Muscle of arm (tissue), 12 donors: ENCODE data around the gene DIDO1. TPM values are rescaled to one million over a fixed set of nuclear protein-coding genes. Genes with fewer than 3 reads are reported as not detected.
A peak's percentile ranks its signal among the peaks of the same experiment; 100 is the strongest.

Experiments used
- DNase-seq: peaks from one replicate; pipeline ENCODE4 v3.0.0-alpha.2; 2013
- polyA plus RNA-seq, 12 donors: library from polyadenylated mRNA; unstranded; fragments of 120-200 nt; gene quantifications; one replicate each; pipeline ENCODE4 v1.2.1, GENCODE V29; 2013; ENCODE audit not compliant: insufficient read length in 12 of 12

Gene DIDO1
- polyA plus RNA-seq, 12 donors: 33.5 to 69.0 (median 37.7) TPM; not detected in 1

DNA sequence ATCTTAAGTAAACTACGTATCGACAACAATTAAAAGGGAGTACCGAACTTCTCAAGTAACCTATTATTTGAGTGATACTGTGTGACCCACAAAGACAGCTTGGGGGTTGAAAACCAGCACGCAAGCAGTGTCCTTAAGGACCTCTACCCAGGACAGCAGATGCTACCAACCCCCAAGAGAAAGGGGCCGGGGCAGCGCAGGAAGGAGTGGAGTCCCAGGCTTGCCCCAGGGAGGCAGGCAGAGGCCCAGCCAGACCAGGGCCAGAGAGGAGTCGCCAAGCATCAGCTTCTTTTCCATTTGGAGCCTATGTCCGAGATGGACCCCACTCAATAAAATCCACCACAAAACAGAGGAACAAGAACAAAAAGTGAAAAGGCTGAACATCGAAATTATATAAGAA lies 11.9 kb downstream of the DIDO1 start:
- no peak for DNase-seq

GRCh38 chr20:62913043-62913630 lies 13.2 kb downstream of the DIDO1 start:
- DNase-seq: no peak

DNA sequence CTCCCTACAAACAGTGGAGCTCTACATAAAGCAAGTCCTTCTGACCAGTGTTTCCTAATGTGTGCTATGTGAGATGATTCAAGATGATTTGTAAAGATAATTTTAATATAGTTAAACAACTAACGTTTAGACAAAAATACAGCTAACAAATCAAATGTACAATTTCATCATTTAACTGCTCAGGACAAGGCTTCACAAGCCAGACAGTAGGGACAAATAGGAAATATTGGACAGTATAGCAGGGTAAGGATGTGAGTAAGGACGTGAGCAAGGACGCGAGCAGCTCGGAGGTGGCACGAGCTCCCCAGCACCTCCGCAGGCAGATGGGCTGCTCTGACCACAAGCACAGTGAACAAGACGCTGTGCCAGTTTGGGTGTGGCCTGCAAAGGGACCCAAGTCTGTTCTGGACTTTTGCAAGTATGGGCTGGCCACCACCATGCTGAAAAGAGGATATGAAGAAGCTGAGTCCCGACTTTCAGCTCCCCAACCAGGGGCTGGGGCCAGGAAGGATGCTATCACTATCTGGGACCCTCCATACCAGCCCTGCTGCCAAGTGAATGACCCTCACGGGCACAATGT lies 14.5 kb downstream of the DIDO1 start:
- no peak for DNase-seq

- no peak for DNase-seq
Measured at GRCh38 chr20:62910777-62911497, 15.4 kb downstream of the DIDO1 start.

DNA sequence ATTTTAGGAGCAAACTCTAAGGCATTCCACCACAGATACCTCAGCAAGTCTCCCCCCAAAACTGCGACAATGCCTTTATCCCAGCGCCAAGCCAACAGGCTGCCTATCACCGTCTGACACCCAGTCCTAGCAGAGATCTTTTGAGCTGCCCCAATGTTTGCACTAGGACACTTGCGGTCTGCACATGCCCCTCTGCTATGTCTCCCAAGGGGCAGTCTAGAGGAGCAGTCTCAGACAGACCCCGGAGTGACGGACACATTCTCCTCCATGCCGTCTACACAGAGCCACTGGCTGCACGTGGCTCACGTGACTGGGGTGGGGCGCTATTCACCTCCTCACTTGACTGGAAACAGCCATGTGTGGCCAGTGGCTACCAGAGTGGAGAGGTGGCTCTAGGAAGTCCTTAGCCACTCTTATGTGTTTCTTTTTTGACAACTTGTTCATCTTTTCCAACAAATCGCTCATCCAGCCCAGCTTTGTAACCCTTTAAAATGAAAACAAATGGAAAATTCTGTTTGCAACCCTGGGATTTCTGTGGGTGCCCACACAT lies 16.0 kb downstream of the DIDO1 start:
- no peak for DNase-seq

- DNase-seq: no peak
Measured at GRCh38 chr20:62908971-62909791, 17.1 kb downstream of the DIDO1 start.

DNA sequence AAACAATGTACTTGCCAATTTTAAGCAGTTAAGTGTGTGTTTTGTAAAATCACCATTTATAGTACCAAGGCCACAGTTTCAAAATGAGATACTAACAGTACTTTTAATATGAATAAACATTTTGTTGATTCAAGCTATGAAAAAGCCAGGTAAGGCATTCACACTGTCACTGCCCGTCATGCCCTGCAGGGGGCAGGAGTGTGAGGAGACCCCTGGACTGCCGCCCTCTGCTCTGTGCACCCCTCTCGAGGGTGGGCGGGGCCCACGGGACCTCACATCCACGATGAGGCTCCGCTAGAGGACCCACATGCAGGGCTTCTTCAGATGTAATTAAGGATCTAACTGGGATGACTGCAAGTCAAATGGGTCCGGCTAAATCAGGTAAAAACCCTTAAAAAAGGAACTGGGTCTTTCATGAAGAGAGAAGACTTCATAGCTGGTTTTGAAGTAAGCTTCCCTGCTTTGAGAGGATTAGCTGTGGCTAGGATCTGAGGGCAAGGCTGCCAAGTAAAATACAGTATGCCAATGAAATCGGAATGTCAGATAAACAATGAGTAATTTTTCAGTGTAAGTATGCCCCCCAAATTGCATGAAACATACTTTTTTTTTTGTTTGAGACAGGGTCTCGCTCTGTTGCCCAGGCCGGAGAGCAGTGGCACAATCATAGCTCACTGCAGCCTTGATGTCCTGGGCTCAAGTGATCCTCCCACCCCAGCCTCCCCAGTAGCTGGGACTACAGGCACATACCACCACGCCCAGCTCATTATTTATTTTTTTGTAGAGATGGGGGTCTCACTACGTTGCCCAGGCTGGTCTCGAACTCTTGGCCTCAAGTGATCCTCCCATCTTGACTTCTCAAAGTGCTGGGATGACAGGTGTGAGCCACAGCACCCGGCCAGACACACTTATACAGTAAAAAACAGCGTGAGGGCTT lies 18.7 kb downstream of the DIDO1 start:
- DNase-seq: no peak

GRCh38 chr20:62906647-62907375 lies 19.5 kb downstream of the DIDO1 start:
- no peak for DNase-seq

DNA sequence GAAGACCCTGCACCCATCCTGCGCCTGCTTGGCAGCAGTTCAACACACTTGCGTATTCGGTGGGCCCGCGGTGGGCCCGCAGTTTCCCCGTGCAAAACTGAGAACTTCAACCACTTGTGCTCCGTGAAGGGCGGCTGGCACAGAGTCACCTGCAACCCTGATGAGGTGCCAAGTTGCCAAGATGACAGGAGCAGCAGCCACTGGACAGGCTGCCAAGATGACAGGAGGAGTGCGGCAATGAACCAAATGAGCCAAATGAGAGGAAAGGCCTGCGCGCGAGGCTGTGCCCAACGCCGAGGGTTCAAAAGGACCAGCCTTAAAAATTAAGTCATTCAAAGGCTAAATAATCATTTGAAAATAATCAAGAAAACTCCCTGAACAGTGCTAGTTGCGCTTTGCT lies 20.1 kb downstream of the DIDO1 start:
- no peak for DNase-seq

- no peak for DNase-seq
Measured at GRCh38 chr20:62905536-62906117, 20.7 kb downstream of the DIDO1 start.

DNA sequence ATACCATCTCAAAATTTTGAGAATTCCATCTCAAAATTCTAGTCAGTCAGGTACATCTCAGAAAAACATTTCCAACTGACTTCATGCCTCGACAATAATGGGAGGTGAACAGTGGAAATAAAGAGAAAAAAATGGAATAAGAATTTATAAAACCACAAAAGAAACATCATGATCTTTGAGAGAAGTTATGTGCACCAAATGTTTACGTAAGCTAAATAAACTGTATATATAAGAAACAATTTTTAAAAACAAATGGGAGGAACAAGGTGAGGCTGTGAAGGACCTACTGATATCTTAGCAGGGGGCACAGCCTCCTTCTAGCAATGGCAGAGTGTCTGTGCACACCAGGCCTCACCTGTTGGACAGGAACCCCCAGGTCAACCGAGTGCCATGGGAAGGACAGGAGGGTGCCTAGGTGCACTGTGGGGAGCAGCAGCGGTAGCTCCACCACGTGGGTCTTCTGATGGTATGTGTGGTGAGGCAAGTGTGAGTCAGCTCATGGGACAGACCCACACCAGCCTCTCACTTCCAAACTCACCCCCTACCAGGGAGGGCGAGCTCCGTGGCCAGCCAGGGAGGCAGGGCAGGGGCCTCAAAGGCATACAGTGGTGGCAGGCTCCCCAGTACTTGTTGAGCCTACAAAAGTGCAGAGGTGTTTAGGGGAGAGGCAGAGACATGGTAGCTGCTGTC lies 23.2 kb downstream of the DIDO1 start:
- DNase-seq: no peak

DNA sequence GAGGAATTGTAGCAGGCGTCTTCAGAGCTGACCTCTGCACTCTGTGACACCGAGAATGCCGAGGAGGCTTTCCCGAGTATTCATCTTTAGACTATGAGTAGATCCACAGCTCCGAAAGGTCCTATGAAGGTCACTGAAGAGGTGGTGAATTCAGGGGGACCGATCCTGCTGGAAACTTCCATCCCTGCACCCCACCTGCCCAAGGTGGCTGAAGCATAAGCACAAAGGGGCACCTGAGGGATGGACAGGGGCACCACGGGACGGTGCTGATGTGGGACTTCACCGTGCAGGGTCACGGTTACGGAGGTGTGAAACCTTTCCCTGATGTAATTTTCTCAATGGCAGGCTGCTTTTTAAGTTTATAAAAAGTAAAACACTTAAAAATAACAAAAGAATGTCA lies 24.4 kb downstream of the DIDO1 start:
- no peak for DNase-seq

GRCh38 chr20:62900692-62901584 lies 25.4 kb downstream of the DIDO1 start:
- no peak for DNase-seq

DNA sequence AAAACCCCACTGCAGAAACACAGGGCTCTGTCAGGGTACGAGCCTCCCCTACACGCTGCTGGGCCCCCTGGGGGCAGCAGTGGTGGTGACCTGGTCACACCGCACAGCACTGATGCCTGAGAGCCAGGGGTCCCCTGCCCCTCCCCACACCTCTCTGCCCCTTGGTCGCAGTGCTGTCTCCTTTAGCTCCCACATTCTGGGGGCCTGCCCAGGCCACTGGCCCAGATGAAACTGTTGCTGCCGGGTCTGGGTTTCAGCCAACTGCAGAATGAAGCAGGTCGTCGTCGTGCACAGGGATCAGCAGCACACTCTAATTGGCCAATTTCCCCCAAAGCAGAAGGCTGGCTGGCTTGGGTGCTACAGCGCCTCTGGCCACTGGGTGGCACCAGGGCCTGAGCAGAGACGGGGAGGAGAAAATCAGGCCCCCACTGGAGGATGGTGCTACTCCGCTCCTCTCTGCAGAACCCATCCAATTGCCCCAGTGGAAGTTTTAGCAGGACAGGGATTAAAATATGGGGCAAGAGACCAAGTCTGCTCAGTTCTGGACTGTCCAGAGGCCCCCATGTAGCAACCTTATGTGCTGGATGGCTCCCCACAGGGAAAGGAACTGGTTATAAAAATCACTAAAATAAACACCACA lies 26.1 kb downstream of the DIDO1 start:
- DNase-seq: peak; percentile 76

DNA sequence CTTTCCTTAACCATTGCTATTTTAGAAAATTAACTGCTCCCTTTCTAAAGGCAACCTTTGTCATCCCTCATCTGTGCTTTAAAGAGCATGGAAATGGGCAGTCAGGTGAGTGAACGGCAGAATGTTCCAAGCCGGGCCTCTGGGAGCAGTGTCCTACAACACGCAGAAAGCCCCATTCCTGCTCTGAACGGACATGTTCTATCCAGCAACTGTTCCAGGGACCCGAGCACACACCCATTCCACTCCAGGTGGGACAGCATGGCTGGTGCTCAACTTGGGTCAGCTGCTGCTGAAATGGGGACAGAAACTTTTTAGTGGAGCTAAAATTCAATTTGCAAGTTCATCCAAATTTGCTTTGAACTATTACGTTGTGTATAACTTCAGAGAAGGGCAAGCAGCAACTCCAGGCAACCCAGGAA lies 26.7 kb downstream of the DIDO1 start:
- peak; percentile 17 for DNase-seq

GRCh38 chr20:62898970-62899632 lies 27.2 kb downstream of the DIDO1 start:
- no peak for DNase-seq
